DND-41 (cell line): ENCODE results near the gene PEAK1.

Experiments
- CTCF ChIP-seq: IDR thresholded peaks from 2 replicates; pipeline ENCODE4 v1.5.1; 2012; ENCODE audit warnings: borderline replicate concordance, low read length, moderate library complexity, mild to moderate bottlenecking; ENCODE audit not compliant: poor library complexity, severe bottlenecking; ENCODE audit errors: extremely low read depth
- EZH2 ChIP-seq: IDR thresholded peaks from 3 replicates; pipeline ENCODE4 v1.6.1; 2012; ENCODE audit warnings: borderline replicate concordance, low read depth, mild to moderate bottlenecking, moderate library complexity, low read length, inconsistent platforms; ENCODE audit not compliant: severe bottlenecking

- TF ChIP-seq CTCF (no peak), EZH2 (no peak)
Observed at GRCh38 chr15:77180757-77181156, 239.1 kb downstream of the PEAK1 start.
